ENCODE results near the gene PLK3. TPM values are rescaled to one million over a fixed set of nuclear protein-coding genes. Genes with fewer than 3 reads are reported as not detected.

The PLK3 gene
- total and polyA plus RNA-seq, 10 of the 15 experiments (the other 5 are each of a cell fraction or from before 2014, with no cell fraction given), result 1.5 to 23.2 (median 12.1) TPM

- TF ChIP-seq STAT1 (conservative IDR thresholded peaks at IDR 0.05) (no peak), KLF5 (IDR thresholded peaks at IDR 0.05; ENCODE audit: partially characterized antibody) (no peak), ZNF622 (IDR thresholded peaks at IDR 0.05) (no peak), BCLAF1 (IDR thresholded peaks at IDR 0.05) (no peak), IKZF1 (conservative IDR thresholded peaks at IDR 0.05) (peak; percentile 84), IRF3 (IDR thresholded peaks at IDR 0.05) (no peak), CREB1 (IDR thresholded peaks at IDR 0.05; ENCODE audit: low read depth) (no peak), KAT2A (conservative IDR thresholded peaks at IDR 0.05; ENCODE audit: control insufficient read depth, low read depth, low read length) (no peak), ASH2L (IDR thresholded peaks at IDR 0.05; ENCODE audit: borderline replicate concordance, low read depth) (no peak), SREBF1 (IDR thresholded peaks at IDR 0.05; ENCODE audit: low read length) (no peak), USF2 (IDR thresholded peaks at IDR 0.05; ENCODE audit: borderline replicate concordance, low read depth, low read length) (no peak), ZBTB33 (IDR thresholded peaks at IDR 0.05) (no peak), MEF2A (IDR thresholded peaks at IDR 0.05; ENCODE audit: insufficient read depth, low read depth, low read length) (no peak), NFYA (IDR thresholded peaks at IDR 0.05; ENCODE audit: borderline replicate concordance, low read depth, low read length) (no peak), NFIC (IDR thresholded peaks at IDR 0.05; ENCODE audit: low read depth, low read length) (no peak), TBL1XR1 (IDR thresholded peaks at IDR 0.05; ENCODE audit: low read depth, low read length) (no peak; the same call in 1 of the 2 replicates), BACH1 (IDR thresholded peaks at IDR 0.05; ENCODE audit: borderline replicate concordance) (peak; percentile 69), RAD21 (IDR thresholded peaks at IDR 0.05; ENCODE audit: insufficient read depth, low read depth, low read length) (peak; percentile 86), NFXL1 (IDR thresholded peaks at IDR 0.05; ENCODE audit: borderline replicate concordance) (no peak), STAT3 (IDR thresholded peaks at IDR 0.05; ENCODE audit: low read depth, low read length) (no peak), BHLHE40 (IDR thresholded peaks at IDR 0.05; ENCODE audit: borderline replicate concordance in 1 of 2, low read depth in 2 of 2, low read length in 1 of 2) (peak in 1 of 2 experiments; percentile 74; a peak in 3 of 4 replicates), ELK1 (IDR thresholded peaks at IDR 0.05; ENCODE audit: low read depth, low read length) (no peak), SMC3 (IDR thresholded peaks at IDR 0.05; ENCODE audit: borderline replicate concordance, low read length) (peak; percentile 60; the same call in 1 of the 2 replicates)
Observed at GRCh38 chr1:44799770-44800584, at the start of gene PLK3 (continued).

Data from GM12878 (cell line).